OCI-LY1 (cell line): ENCODE data around the gene NUFIP2.

Experiments used
- EZH2 ChIP-seq: fragments of 200-600 bp; sonication (generic), shearing (Covaris generic); IDR thresholded peaks from 2 replicates; pipeline ENCODE4 v1.8.0; 2017; ENCODE audit warnings: borderline replicate concordance, mixed run types, mild to moderate bottlenecking, antibody characterized with exemption, low read length, moderate library complexity, mixed read lengths
- TF ChIP-seq, protein P1 (sequence below): fragments of 200-600 bp; sonication (generic), shearing (Covaris generic); IDR thresholded peaks from 2 replicates; pipeline ENCODE4 v1.5.1; 2017; ENCODE audit warnings: mild to moderate bottlenecking, antibody characterized with exemption, low read length, moderate library complexity, mixed read lengths

DNA sequence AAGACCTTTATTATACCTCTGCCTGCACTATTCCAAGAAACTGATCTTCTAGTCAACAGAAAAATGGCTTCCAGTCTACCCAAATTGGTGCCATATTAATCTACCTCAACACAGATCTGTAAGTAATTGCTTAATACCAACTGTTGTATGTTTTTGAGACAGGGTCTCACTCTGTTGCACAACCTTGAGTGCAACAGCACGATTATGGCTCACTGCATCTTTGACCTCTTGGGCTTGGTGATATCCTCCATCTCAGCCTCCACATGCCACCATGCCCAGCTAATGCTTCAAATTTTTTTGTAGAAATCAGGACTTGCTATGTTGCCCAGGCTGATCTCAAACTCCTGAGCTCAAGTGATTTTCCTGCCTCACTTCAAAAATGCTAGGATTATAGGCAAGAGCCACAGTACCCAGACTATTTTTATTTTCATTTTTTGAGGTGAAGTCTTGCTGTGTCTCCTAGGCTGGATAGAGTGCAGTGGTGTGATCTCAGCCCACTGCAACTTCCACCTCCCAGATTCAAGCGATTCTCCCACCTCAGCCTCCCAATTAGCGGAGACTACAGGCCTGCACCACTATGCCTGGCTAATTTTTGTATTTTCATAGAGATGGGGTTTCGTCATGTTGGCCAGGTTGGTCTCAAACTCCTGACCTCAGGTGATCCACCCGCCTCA, 14.4 kb downstream of the NUFIP2 start:
- TF ChIP-seq, protein P1, sequence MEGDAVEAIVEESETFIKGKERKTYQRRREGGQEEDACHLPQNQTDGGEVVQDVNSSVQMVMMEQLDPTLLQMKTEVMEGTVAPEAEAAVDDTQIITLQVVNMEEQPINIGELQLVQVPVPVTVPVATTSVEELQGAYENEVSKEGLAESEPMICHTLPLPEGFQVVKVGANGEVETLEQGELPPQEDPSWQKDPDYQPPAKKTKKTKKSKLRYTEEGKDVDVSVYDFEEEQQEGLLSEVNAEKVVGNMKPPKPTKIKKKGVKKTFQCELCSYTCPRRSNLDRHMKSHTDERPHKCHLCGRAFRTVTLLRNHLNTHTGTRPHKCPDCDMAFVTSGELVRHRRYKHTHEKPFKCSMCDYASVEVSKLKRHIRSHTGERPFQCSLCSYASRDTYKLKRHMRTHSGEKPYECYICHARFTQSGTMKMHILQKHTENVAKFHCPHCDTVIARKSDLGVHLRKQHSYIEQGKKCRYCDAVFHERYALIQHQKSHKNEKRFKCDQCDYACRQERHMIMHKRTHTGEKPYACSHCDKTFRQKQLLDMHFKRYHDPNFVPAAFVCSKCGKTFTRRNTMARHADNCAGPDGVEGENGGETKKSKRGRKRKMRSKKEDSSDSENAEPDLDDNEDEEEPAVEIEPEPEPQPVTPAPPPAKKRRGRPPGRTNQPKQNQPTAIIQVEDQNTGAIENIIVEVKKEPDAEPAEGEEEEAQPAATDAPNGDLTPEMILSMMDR, result no peak
- TF ChIP-seq EZH2, result no peak
